Ovary (tissue), 3 donors: ENCODE results near the gene DCAF10.

Experiments used
- EP300 ChIP-seq: sonication (generic); formaldehyde crosslinking; IDR thresholded peaks from one replicate; pipeline ENCODE4 v1.6.1; 2017; ENCODE audit warnings: antibody characterized with exemption
- POLR2A ChIP-seq: fragments of 450-650 bp; IDR thresholded peaks from one replicate; pipeline ENCODE4 v1.6.1; 2017; ENCODE audit warnings: antibody characterized with exemption, mild to moderate bottlenecking, moderate library complexity
- TF ChIP-seq, protein P1 (sequence below), 3 donors: fragments of 450-650 bp in 2 of 3; fragments of 200-600 bp in 1 of 3; IDR thresholded peaks; one replicate each; pipeline versions ENCODE4 v1.5.1 to v1.8.0; 2016 to 2022; ENCODE audit warnings: antibody characterized with exemption in 3 of 3, mild to moderate bottlenecking in 1 of 3
- donor health status: DM: no; HTN: no; CAD: no.

DNA sequence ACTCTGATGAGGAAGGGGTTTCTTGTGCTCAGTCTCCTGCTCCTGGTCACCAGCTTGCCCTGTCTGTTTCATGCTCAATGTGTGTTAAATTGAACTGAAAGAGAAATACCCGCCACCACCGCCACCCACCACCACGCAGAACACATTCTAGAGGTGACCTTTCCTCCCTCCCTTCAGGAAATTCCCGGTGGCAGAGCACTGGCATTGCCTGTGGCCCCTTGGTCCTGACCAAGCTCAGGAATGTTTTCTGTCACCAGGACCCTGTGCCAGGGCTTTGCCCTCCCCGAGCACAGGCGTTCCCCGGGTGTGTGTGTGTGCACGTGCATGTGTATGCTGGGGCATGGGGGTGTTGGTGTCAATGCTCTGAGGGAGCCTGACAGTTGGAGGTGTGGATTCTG, 113.6 kb downstream of the DCAF10 start:
- TF ChIP-seq, protein P1, sequence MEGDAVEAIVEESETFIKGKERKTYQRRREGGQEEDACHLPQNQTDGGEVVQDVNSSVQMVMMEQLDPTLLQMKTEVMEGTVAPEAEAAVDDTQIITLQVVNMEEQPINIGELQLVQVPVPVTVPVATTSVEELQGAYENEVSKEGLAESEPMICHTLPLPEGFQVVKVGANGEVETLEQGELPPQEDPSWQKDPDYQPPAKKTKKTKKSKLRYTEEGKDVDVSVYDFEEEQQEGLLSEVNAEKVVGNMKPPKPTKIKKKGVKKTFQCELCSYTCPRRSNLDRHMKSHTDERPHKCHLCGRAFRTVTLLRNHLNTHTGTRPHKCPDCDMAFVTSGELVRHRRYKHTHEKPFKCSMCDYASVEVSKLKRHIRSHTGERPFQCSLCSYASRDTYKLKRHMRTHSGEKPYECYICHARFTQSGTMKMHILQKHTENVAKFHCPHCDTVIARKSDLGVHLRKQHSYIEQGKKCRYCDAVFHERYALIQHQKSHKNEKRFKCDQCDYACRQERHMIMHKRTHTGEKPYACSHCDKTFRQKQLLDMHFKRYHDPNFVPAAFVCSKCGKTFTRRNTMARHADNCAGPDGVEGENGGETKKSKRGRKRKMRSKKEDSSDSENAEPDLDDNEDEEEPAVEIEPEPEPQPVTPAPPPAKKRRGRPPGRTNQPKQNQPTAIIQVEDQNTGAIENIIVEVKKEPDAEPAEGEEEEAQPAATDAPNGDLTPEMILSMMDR (IDR thresholded peaks at IDR 0.05), result no peak
- TF ChIP-seq POLR2A (no peak), EP300 (no peak)
